Measurements from ENCODE around the gene DNAJA4. TPM values are rescaled to one million over a fixed set of nuclear protein-coding genes. Genes with fewer than 3 reads are reported as not detected.
"Not testable (repeated sequence)": the region's sequence is repeated elsewhere in the genome, so short reads cannot be mapped to it uniquely, and the experiment has no call there.

The DNAJA4 gene
- polyA plus RNA-seq, 1 donor from 2014 or later = 0.66 TPM

DNA sequence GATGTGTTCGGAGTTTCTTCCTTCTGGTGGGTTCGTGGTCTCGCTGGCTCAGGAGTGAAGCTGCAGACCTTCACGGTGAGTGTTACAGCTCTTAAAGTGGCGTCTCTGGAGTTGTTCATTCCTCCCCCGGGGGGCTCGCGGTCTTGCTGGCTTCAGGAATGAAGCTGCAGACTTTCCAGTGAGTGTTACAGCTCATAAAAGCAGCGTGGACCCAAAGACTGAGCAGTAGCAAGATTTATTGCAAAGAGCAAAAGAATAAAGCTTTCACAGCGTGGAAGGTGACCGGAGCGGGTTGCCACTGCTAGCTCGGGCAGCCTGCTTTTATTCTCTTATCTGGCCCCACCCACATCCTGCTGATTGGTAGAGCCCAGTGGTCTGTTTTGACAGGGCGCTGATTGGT, 19.0 kb upstream of the DNAJA4 start:
- H3K4me2 ChIP-seq (ENCODE audit: low read length); H3K9me3 ChIP-seq (ENCODE audit: low read length); H3K27ac ChIP-seq (ENCODE audit: low read length); H3F3A ChIP-seq (ENCODE audit: insufficient read depth, low read length, poor library complexity, severe bottlenecking); H3K36me3 ChIP-seq (ENCODE audit: insufficient read depth, low read length); H3K27me3 ChIP-seq (ENCODE audit: insufficient read depth, low read depth, low read length); H4K20me1 ChIP-seq (ENCODE audit: insufficient read depth); H3K79me2 ChIP-seq (replicated peaks; ENCODE audit: insufficient read depth, low read length); H2AFZ ChIP-seq (ENCODE audit: low read depth, low read length); H3K4me3 ChIP-seq (ENCODE audit: low read length); H3K9me2 ChIP-seq (ENCODE audit: insufficient read depth, low read length); H3K9ac ChIP-seq (ENCODE audit: low read length): not testable (repeated sequence)

DNA sequence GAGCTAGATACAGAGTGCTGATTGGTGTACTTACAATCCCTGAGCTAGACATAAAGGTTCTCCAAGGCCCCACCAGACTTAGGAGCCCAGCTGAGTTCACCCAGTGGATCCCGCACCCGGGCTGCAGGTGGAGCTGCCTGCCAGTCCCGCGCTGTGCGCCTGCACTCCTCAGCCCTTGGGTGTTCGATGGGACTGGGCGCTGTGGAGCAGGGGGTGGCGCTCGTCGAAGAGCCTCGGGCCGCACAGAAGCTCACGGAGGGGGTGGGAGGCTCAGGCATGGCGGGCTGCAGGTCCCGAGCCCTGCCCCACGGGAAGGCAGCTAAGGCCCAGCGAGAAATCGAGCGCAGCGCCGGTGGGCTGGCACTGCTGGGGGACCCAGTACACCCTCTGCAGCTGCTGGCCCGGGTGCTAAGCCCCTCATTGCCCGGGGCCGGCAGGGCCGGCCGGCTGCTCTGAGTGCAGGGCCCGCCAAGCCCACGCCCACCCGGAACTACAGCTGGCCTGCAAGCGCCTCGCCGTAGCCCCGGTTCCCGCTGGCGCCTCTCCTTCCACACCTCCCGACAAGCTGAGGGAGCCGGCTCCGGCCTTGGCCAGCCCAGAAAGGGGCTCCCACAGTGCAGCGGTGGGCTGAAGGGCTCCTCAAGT, 18.3 kb upstream of the DNAJA4 start:
- not testable (repeated sequence) for H4K20me1 ChIP-seq (ENCODE audit: insufficient read depth); H3K4me2 ChIP-seq (ENCODE audit: low read length); H3K27me3 ChIP-seq (ENCODE audit: insufficient read depth, low read depth, low read length); H3K4me3 ChIP-seq (ENCODE audit: low read length); H3K36me3 ChIP-seq (ENCODE audit: insufficient read depth, low read length); H3K9me3 ChIP-seq (ENCODE audit: low read length); H3K27ac ChIP-seq (ENCODE audit: low read length); H3K9ac ChIP-seq (ENCODE audit: low read length); H2AFZ ChIP-seq (ENCODE audit: low read depth, low read length); H3K9me2 ChIP-seq (ENCODE audit: insufficient read depth, low read length); H3F3A ChIP-seq (ENCODE audit: insufficient read depth, low read length, poor library complexity, severe bottlenecking); H3K79me2 ChIP-seq (replicated peaks; ENCODE audit: insufficient read depth, low read length)

DNA sequence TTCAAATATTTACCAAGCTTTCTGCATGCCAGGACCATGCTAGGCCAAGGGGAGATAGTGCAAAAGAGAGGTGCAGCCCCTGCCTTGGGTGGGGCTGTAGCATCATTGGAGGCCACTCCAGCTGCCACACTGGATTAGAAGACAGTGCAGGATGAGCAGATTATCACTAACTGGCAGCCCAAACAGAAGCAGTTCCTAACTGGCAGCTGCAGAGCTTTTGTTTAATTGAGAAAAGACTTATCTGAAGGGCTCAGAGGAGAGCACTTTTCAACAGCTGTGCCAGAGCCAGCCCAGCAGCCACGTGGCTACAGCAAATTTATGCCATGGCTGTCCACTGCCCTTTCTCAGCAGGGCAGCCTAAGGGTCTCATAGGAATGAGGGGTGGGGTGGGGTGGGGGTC, 16.5 kb upstream of the DNAJA4 start:
- Histone ChIP-seq H3K4me2 (ENCODE audit: low read length) (no peak overlapping the region), H3K27ac (ENCODE audit: low read length) (no peak overlapping the region), H4K20me1 (ENCODE audit: insufficient read depth) (no peaks in the 10 kb centered on the region), H3K4me3 (ENCODE audit: low read length) (no peak overlapping the region), H2AFZ (ENCODE audit: low read depth, low read length) (no peak overlapping the region), H3K9ac (ENCODE audit: low read length) (no peak overlapping the region), H3K79me2 (replicated peaks; ENCODE audit: insufficient read depth, low read length) (no peaks in the 10 kb centered on the region), H3K27me3 (ENCODE audit: insufficient read depth, low read depth, low read length) (no peaks in the 10 kb centered on the region), H3K9me3 (ENCODE audit: low read length) (no peaks in the 10 kb centered on the region), H3K9me2 (ENCODE audit: insufficient read depth, low read length) (no peaks in the 10 kb centered on the region), H3K36me3 (ENCODE audit: insufficient read depth, low read length) (no peaks in the 10 kb centered on the region), H3F3A (ENCODE audit: insufficient read depth, low read length, poor library complexity, severe bottlenecking) (no peaks in the 10 kb centered on the region)
- no peak for TF ChIP-seq RAD21 (conservative IDR thresholded peaks at IDR 0.05)

DNA sequence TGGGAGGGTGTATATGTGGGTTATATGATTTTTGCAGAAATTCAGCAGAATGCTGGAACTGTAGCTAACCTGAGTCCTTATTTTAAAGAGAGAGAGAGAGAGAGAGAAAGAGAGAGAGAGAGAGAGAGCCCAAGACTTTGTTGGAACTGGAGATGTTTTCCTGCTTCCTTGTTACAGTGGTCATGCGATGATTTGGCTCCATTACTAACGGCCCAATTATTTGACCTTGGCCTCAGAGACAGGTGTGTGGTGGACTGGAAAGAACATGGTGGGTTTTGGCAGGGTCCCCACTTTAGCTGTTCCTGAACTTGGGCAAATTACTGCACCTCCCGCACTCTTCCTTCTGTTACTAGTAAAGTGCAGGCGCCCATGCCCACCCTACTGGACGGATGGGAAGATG, 15.2 kb upstream of the DNAJA4 start:
- no peaks in the 10 kb centered on the region for H4K20me1 ChIP-seq (ENCODE audit: insufficient read depth)
- no peaks in the 10 kb centered on the region for H3K9me2 ChIP-seq (ENCODE audit: insufficient read depth, low read length)
- no peaks in the 10 kb centered on the region for H3K9me3 ChIP-seq (ENCODE audit: low read length)
- no peaks in the 10 kb centered on the region for H3K79me2 ChIP-seq (replicated peaks; ENCODE audit: insufficient read depth, low read length)
- no peak overlapping the region for H2AFZ ChIP-seq (ENCODE audit: low read depth, low read length)
- no peaks in the 10 kb centered on the region for H3K27me3 ChIP-seq (ENCODE audit: insufficient read depth, low read depth, low read length)
- no peak overlapping the region for H3K9ac ChIP-seq (ENCODE audit: low read length)
- no peak overlapping the region for H3K4me3 ChIP-seq (ENCODE audit: low read length)
- H3K4me2 ChIP-seq (ENCODE audit: low read length) = no peak overlapping the region
- H3K36me3 ChIP-seq (ENCODE audit: insufficient read depth, low read length) = no peaks in the 10 kb centered on the region
- no peak for TF ChIP-seq EP300 (conservative IDR thresholded peaks at IDR 0.05; ENCODE audit: poor library complexity, severe bottlenecking)
- no peak for TF ChIP-seq EZH2 (IDR thresholded peaks at IDR 0.05; ENCODE audit: borderline replicate concordance, insufficient read depth, low read length, poor library complexity, severe bottlenecking)
- TF ChIP-seq, protein P1, sequence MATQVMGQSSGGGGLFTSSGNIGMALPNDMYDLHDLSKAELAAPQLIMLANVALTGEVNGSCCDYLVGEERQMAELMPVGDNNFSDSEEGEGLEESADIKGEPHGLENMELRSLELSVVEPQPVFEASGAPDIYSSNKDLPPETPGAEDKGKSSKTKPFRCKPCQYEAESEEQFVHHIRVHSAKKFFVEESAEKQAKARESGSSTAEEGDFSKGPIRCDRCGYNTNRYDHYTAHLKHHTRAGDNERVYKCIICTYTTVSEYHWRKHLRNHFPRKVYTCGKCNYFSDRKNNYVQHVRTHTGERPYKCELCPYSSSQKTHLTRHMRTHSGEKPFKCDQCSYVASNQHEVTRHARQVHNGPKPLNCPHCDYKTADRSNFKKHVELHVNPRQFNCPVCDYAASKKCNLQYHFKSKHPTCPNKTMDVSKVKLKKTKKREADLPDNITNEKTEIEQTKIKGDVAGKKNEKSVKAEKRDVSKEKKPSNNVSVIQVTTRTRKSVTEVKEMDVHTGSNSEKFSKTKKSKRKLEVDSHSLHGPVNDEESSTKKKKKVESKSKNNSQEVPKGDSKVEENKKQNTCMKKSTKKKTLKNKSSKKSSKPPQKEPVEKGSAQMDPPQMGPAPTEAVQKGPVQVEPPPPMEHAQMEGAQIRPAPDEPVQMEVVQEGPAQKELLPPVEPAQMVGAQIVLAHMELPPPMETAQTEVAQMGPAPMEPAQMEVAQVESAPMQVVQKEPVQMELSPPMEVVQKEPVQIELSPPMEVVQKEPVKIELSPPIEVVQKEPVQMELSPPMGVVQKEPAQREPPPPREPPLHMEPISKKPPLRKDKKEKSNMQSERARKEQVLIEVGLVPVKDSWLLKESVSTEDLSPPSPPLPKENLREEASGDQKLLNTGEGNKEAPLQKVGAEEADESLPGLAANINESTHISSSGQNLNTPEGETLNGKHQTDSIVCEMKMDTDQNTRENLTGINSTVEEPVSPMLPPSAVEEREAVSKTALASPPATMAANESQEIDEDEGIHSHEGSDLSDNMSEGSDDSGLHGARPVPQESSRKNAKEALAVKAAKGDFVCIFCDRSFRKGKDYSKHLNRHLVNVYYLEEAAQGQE (IDR thresholded peaks at IDR 0.05; ENCODE audit: borderline replicate concordance) = no peak
- TF ChIP-seq RAD21 (conservative IDR thresholded peaks at IDR 0.05) = no peak
- no peak for TF ChIP-seq POLR2AphosphoS5 (IDR thresholded peaks at IDR 0.05)
- H3F3A ChIP-seq (ENCODE audit: insufficient read depth, low read length, poor library complexity, severe bottlenecking) = no peaks in the 10 kb centered on the region
- H3K27ac ChIP-seq (ENCODE audit: low read length) = no peak overlapping the region

Measured in neural cell (in vitro differentiated cells).